Measurements from ENCODE around the gene FAM156A. TPM values are rescaled to one million over a fixed set of nuclear protein-coding genes. Genes with fewer than 3 reads are reported as not detected.

FAM156A gene
- total and polyA plus RNA-seq, 2 of the 4 experiments (the other 2 are of a cell fraction), result 7.5 to 39.2 TPM

- Histone ChIP-seq H2BK120ac (ENCODE audit: low read depth, low read length) (no peak overlapping the region), H2BK20ac (ENCODE audit: low read depth, low read length) (no peak overlapping the region), H3K9me3 (ENCODE audit: control insufficient read depth, insufficient read depth, low read length) (peaks cover 11% of the 10 kb centered on the region; the same call in 1 of the 2 replicates), H4K20me1 (ENCODE audit: insufficient read depth, low read length) (no peaks in the 10 kb centered on the region), H2BK15ac (ENCODE audit: low read depth, low read length) (no peak overlapping the region), H3K27me3 (ENCODE audit: control insufficient read depth, insufficient read depth, low read length) (peaks cover 44% of the 10 kb centered on the region), H3K27ac (ENCODE audit: insufficient read depth, low read length) (no peak overlapping the region), H4K8ac (ENCODE audit: low read depth in 2 of 2, low read length in 2 of 2) (no peak overlapping the region), H3K23ac (ENCODE audit: low read depth, low read length) (no peak overlapping the region), H3K79me1 (ENCODE audit: low read depth in 1 of 2, low read length in 2 of 2) (no peaks in the 10 kb centered on the region), H3K9me1 (ENCODE audit: insufficient read depth, low read length) (no peaks in the 10 kb centered on the region), H2AFZ (replicated peaks; ENCODE audit: low read length, poor library complexity) (no peak overlapping the region), H3K4me2 (ENCODE audit: low read depth, low read length) (no peak overlapping the region), H4K91ac (ENCODE audit: insufficient read depth, low read depth, low read length) (no peak overlapping the region), H3K36me3 (ENCODE audit: control insufficient read depth, insufficient read depth, low read length) (no peaks in the 10 kb centered on the region), H3K4ac (ENCODE audit: low read depth, low read length) (no peak overlapping the region), H2BK5ac (ENCODE audit: low read depth, low read length, poor library complexity, severe bottlenecking) (no peak overlapping the region), H3K14ac (replicated peaks; ENCODE audit: low read depth, low read length) (no peak overlapping the region), H3K56ac (ENCODE audit: extremely low read depth, insufficient read depth, low read length) (no peak overlapping the region), H3K9ac (ENCODE audit: low read depth, low read length) (no peak overlapping the region), H3K4me1 (ENCODE audit: control insufficient read depth, insufficient read depth, low read length) (no peaks in the 10 kb centered on the region), H2AK5ac (ENCODE audit: low read depth, low read length) (no peak overlapping the region), H3K18ac (ENCODE audit: low read depth, low read length) (no peak overlapping the region), H4K5ac (ENCODE audit: low read depth, low read length) (no peak overlapping the region), H2AK9ac (replicated peaks; ENCODE audit: low read depth, low read length, poor library complexity) (no peak overlapping the region), H3K4me3 (ENCODE audit: insufficient read depth, low read depth, low read length) (no peak overlapping the region)
- 40% methylated on average over 1 of the region's 3 CpGs; no CpG with 5 or more reads in 1 of the 2 experiments for WGBS, 2 experiments (ENCODE audit: extremely low coverage in 2 of 2, insufficient read length in 1 of 2)
- ChIA-PET CTCF (no interaction called here), POLR2A (ENCODE audit: unreplicated experiment) (no interaction called here)
- dilution Hi-C loops (cut with HindIII; ENCODE audit: low sequenced_read_pairs, unreplicated experiment) (no loop called here), in situ Hi-C loops (cut with MboI; ENCODE audit: low sequenced_read_pairs) (no loop called here), intact Hi-C loops (cut with micrococcal nuclease) (no loop called here)
- TF ChIP-seq RCOR1 (IDR thresholded peaks at IDR 0.05; ENCODE audit: insufficient replicate concordance, low read length), result no peak
- no peak for TF ChIP-seq RAD21 (IDR thresholded peaks at IDR 0.05; ENCODE audit: low read length)
- no peak for TF ChIP-seq MXI1 (IDR thresholded peaks at IDR 0.05; ENCODE audit: borderline replicate concordance, low read depth, low read length)
- no peak for TF ChIP-seq SMC3 (IDR thresholded peaks at IDR 0.05; ENCODE audit: low read depth, low read length)
- TF ChIP-seq CEBPB (IDR thresholded peaks at IDR 0.05; ENCODE audit: low read depth, low read length), result no peak
- no peak for TF ChIP-seq CHD1 (IDR thresholded peaks at IDR 0.05; ENCODE audit: low read depth, low read length)
- DNase-seq (no peak), ATAC-seq (ENCODE audit: low read depth) (no peak)
- BruUV-seq (replicated peaks), result no TSS peak
Measured at GRCh38 chrX:53005327-53005726, 47.0 kb upstream of the FAM156A start.

Data from IMR-90 (cell line).